ENCODE measurements around the gene COL4A2.

The COL4A2 gene

DNA sequence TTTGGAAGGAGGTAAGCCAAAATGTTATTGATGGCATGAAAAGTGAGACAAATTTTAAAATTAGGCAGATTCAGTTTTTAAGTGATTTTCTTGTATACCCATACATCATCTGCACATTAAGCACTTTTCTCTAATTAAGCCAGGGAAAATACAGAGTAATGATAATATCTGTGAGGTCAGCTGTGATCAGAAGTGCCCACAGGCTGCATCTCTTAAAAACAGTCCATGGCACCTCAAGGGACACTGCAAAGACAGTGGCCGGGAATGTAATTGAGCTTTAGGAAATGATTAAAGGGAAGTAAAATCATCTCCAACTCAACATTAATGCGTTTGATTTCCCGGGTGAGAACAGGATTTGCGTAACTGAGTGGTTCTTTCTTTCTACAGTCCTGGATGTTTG lies 2.1 kb upstream of the COL4A2 start:
- DNase-seq (ENCODE audit: low read depth), result peak; percentile 43
- TF ChIP-seq, protein P1, sequence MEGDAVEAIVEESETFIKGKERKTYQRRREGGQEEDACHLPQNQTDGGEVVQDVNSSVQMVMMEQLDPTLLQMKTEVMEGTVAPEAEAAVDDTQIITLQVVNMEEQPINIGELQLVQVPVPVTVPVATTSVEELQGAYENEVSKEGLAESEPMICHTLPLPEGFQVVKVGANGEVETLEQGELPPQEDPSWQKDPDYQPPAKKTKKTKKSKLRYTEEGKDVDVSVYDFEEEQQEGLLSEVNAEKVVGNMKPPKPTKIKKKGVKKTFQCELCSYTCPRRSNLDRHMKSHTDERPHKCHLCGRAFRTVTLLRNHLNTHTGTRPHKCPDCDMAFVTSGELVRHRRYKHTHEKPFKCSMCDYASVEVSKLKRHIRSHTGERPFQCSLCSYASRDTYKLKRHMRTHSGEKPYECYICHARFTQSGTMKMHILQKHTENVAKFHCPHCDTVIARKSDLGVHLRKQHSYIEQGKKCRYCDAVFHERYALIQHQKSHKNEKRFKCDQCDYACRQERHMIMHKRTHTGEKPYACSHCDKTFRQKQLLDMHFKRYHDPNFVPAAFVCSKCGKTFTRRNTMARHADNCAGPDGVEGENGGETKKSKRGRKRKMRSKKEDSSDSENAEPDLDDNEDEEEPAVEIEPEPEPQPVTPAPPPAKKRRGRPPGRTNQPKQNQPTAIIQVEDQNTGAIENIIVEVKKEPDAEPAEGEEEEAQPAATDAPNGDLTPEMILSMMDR (conservative IDR thresholded peaks at IDR 0.05; ENCODE audit: control insufficient read depth, insufficient read depth, low read depth, low read length), result no peak
- no peak overlapping the region for H3K4me3 ChIP-seq (ENCODE audit: control insufficient read depth, low read depth, low read length)

DNA sequence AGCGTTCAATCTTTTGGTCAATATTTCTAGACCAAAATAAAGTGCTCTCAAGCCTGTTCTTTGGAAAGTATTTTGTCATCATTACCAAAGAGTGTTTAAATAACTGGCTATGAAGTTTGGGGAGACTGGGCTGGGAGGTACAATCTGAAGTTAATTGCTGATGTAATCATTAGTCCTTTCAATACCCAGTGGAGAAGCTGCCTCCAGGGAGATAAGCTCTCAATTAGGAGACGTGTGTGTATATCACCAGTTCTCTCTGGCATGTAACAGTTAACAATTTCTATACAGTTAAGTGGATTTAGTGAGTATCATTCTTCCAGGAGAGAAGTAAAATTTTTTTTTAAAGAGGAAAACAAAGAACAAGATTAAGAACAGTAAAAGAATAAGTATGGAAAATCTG lies 1.5 kb upstream of the COL4A2 start:
- peak; percentile 42 for DNase-seq (ENCODE audit: low read depth)
- H3K4me3 ChIP-seq (ENCODE audit: control insufficient read depth, low read depth, low read length), result peak overlapping the region; percentile 77
- TF ChIP-seq, protein P1 (conservative IDR thresholded peaks at IDR 0.05; ENCODE audit: control insufficient read depth, insufficient read depth, low read depth, low read length), result no peak

DNA sequence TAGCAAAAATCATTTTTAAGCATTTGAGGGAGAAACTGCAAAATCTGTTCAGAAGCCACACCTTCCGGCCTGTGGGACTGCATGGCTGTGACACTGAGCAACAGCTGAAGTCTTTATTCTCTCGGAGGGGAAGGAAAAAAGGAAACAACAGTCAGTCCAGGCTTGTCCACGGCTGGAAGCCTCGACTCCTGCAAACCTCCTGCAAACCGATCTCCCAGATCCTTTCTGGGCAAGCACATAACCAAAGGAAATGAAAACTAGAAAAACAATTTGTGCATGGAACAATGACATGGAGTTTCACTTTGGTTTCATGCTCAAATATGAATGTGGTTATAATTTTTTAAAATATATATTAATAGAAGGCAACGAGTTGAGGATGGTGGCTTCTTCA lies 1.1 kb upstream of the COL4A2 start:
- peak; percentile 42 for DNase-seq (ENCODE audit: low read depth)
- H3K4me3 ChIP-seq (ENCODE audit: control insufficient read depth, low read depth, low read length), result peak overlapping the region; percentile 77
- TF ChIP-seq, protein P1 (conservative IDR thresholded peaks at IDR 0.05; ENCODE audit: control insufficient read depth, insufficient read depth, low read depth, low read length), result no peak

DNA sequence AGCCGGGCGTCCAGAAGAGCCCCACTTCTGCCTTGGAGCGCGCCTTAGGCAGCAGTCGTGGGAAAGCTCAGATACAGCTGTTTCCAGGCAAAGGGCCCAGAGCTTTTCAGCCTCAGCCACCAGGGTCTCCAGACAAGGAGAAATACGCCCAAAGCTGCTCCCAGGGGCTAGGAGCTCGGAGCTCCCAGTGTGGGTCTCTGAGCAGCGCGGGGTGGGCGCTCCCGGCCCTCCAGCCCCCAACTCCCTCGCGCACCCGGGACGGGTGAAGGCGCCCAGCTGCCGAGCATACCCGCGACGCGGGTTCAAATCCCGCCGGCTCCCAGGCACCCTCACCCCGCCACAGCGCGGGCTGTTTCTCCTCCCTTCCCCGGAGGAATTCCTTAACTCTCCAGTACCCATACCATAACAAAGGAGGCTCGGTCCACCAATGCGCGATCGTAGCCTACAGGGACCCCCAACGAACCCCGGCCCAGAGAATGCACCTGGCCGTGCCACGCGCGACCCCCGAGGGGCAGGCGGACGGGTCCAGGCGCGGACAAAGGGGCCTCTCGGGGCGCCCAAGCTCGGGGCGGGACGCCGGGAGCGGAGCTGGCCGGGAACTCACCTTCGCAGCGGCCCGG lies 634 bp upstream of the COL4A2 start:
- peak; percentile 51 for DNase-seq (ENCODE audit: low read depth)
- TF ChIP-seq, protein P1 (conservative IDR thresholded peaks at IDR 0.05; ENCODE audit: control insufficient read depth, insufficient read depth, low read depth, low read length), result no peak
- peak overlapping the region; percentile 77 for H3K4me3 ChIP-seq (ENCODE audit: control insufficient read depth, low read depth, low read length)

DNA sequence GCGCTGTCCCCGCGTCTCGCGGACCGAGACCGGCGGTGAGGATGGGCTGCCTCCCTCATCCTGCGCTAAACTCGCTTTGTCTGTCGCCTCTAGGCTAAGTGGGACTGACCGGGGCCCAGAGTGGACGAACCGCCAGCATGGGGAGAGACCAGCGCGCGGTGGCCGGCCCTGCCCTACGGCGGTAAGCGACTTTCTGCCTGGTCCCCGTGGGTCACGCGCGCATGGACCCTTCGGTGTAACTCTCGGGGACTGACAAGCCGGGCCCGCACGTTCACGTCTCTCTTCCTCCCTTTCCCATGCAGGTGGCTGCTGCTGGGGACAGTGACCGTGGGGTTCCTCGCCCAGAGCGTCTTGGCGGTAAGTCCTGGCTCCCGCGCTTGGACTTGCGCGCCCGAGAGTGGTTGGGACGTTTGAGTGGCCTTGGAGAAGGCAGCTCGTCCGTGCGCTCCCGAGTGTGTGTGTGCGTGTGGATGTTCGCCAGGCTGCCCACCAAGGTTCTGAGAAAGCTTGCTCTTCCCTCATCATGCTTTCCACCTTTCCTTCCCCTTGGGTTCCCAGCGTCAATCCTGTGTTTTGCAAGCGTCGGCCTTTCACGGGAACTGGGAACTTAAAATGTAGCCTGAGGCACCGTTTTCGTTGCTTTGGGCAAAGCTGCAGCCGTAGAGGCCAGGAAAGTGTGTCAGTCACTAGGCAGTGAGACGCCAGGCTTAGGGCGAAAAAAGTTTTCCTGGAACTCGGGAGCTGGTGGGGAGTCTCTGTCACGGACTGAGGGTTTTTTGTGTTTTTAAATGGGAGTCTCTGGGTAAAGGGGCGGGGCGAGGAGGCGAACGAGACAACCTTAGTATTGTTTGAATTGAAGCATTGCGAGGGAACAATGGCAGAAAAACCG lies 927 bp downstream of the COL4A2 start:
- H3K4me3 ChIP-seq (ENCODE audit: control insufficient read depth, low read depth, low read length), result peak overlapping the region; percentile 77
- TF ChIP-seq, protein P1 (conservative IDR thresholded peaks at IDR 0.05; ENCODE audit: control insufficient read depth, insufficient read depth, low read depth, low read length), result no peak
- peak; percentile 64 for DNase-seq (ENCODE audit: low read depth)

DNA sequence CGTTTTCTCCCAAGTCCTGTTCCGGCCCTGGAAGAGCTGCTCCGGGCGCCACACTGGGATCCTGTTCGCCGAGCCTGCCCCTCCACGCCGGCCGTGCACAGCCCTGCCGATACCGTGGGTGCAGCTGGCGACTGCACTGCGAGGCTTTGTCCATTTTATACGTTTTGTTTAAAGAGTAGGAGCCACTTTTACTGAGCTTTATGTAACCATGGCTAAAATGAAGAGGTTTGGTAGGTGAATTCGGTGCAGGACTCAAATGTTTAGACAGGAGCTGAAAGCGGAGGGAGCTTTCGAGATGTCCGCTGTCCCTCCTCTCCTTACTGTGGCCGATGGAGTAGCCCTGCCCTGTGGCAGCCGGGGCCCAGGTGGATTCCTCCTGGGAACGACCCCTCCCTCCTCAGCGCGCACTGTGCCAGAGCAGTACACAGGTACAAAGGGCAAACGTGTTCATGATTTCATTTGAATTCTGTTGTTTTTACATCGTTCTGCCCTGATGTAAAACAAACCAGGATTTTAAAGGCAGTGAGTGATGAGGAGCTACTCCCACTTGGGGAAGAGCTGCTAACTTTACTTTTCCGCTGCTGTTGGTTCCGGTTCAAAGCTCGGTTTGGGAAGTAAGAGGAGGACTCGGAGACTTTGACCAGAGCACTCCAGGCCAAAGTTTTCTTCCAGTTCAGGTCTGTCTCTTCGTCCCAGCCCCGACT lies 1.7 kb downstream of the COL4A2 start:
- DNase-seq (ENCODE audit: low read depth), result no peak
- TF ChIP-seq, protein P1 (conservative IDR thresholded peaks at IDR 0.05; ENCODE audit: control insufficient read depth, insufficient read depth, low read depth, low read length), result no peak
- H3K4me3 ChIP-seq (ENCODE audit: control insufficient read depth, low read depth, low read length), result peak overlapping the region; percentile 77
